VCaP (cell line): Measurements from ENCODE around the gene MECP2.

Experiments
- H3K27ac ChIP-seq: fragments of 450-650 bp; 2 replicates; pipeline ENCODE4 v1.5.1; 2017
- CTCF ChIP-seq: fragments of 450-650 bp; conservative IDR thresholded peaks from 2 replicates; pipeline ENCODE4 v1.5.1; 2017; ENCODE audit warnings: mild to moderate bottlenecking, moderate library complexity

MECP2 gene

GRCh38 chrX:154049209-154050112 lies 48.1 kb downstream of the MECP2 start:
- TF ChIP-seq CTCF, result no peak
- peak overlapping the region; percentile 95 for H3K27ac ChIP-seq

DNA sequence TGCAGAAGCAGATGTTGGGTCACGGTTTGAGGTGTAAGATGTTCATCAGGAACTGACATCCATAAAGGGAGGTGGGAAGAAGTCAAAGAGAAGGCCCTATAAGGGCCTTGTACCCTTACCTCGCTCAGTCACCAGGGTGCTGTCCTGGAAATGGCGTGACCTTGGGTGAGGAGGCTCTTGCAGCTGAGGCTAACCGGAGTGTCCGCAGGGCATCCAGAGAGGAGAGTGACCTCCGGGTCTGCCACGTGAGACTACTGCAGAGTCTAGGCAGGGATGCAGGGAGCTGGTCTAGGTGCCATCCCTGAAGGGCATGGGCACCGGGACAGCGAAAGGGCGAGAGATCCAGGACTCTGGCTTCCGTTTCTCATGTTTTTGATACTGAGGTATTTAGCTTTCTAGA lies 49.1 kb downstream of the MECP2 start:
- H3K27ac ChIP-seq, result peak overlapping the region; percentile 95
- no peak for TF ChIP-seq CTCF

GRCh38 chrX:154046940-154047610 lies 50.4 kb downstream of the MECP2 start:
- TF ChIP-seq CTCF, result no peak
- H3K27ac ChIP-seq, result peak overlapping the region; percentile 95

DNA sequence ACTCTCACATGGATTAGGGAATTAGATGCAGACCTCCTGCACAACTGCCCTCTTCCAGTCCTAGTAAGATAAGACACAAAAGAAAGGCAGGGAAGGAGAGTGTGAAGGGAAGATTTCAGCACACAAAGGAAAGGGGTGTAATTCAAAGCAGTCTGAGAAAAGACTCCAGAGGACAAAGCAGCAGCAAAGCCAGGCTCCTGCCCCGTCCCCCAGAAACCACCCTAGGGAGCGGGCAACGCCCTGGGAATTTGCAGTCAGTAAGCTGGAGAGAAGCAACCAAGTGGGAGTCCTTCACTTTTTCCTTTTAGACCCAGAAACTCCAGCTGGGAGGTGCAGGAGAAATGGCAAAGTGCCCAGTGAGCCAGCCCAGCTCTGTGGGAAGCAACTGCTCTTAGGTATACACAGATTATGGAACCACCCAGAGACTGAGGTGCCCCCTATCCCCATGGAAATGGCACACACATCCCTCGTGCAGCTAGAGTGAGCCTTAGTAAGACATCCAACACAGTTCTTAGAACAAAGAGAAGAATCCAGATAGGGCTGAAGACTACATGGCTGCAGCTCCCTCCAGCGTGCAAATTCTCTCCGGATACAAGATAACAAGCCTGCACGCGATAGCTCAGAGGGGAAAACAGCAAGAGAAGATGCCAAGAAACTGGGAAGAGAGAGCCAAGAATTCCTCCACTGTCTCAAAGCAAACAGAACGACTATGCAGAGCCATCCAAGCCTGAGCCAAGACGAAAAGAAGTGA lies 51.3 kb downstream of the MECP2 start:
- peak; percentile 36 for TF ChIP-seq CTCF
- peak overlapping the region; percentile 95 for H3K27ac ChIP-seq

DNA sequence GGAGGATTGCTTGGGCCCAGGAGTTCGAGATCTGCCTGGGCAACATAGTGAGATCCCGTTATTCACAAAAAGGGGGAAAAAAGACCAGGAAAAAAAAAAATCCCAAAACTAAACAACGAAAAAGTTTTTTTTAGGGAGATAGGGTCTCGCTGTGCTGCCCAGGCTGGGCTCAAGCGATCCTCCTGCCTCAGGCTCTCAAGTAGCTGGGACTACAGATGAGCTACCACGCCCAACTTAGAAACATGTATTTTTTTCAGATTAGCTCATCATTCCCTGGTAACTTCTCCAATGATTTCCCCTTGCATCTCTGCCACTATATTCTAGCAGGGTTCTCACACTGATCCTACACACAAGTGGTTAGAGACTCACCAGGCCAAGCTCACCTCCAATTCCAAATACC lies 53.4 kb downstream of the MECP2 start:
- TF ChIP-seq CTCF, result no peak
- H3K27ac ChIP-seq, result peak overlapping the region; percentile 95

DNA sequence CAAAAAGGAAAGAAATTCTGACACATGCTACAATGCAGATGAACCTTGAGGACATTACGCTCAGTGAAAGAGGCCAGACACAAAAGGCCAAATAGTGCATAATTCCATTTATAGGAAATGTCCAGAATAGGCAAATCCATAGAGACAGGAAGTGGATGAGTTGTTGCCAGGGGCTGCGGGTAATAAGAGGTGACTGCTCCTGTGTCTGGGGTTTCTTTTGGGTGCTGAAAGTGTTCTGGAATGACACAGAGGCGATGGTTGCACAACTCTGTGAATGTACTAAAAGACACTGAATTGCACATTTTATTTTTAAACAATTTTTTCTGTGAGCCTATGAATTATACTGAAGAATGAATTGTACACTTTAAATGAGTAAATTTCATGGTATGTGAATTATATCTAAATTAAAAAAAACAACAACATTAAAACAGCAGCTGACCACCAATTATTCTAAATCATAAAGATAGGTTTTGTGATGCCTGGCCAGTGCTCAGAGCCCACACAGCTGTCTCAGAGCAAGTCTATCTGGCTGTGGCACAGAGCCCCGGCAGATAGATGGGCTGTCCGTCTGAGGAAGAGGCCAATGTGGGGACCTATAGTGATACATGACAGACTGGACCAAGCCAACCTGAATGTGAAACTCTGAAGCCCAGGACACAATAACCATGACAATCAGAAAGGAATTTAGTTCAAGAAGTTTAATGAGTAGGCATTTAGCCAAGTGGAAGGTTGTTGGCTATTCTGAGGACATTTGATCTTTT lies 54.3 kb downstream of the MECP2 start:
- no peak for TF ChIP-seq CTCF
- H3K27ac ChIP-seq, result peak overlapping the region; percentile 95
